AG20443 (cell line): ENCODE data around the gene TNPO1.
"Not testable (repeated sequence)": the region's sequence is repeated elsewhere in the genome, so short reads cannot be mapped to it uniquely, and the experiment has no call there.

ENCODE experiments used
- DNase-seq: peaks from one replicate; pipeline ENCODE4 v3.0.0; 2012; ENCODE audit warnings: low spot score, mixed read lengths

Gene TNPO1

GRCh38 chr5:72934953-72935725 lies 118.7 kb downstream of the TNPO1 start:
- DNase-seq, result not testable (repeated sequence)

GRCh38 chr5:72936893-72937292 lies 120.4 kb downstream of the TNPO1 start:
- no peak for DNase-seq

GRCh38 chr5:72937517-72938061 lies 121.1 kb downstream of the TNPO1 start:
- no peak for DNase-seq

GRCh38 chr5:72938206-72938605 lies 121.7 kb downstream of the TNPO1 start:
- DNase-seq, result no peak

- DNase-seq, result no peak
These were observed 123.6 kb downstream of the TNPO1 start for GRCh38 chr5:72940082-72940481.

GRCh38 chr5:72943307-72943706 lies 126.8 kb downstream of the TNPO1 start:
- no peak for DNase-seq

GRCh38 chr5:72947498-72947897 lies 131.0 kb downstream of the TNPO1 start:
- DNase-seq, result no peak

GRCh38 chr5:72949481-72949880 lies 133.0 kb downstream of the TNPO1 start:
- DNase-seq, result no peak

- DNase-seq, result peak; percentile 65
These were observed 135.4 kb downstream of the TNPO1 start for GRCh38 chr5:72951671-72952468.

GRCh38 chr5:72954389-72954788 lies 137.9 kb downstream of the TNPO1 start:
- DNase-seq, result no peak

GRCh38 chr5:72955143-72955767 lies 138.8 kb downstream of the TNPO1 start:
- no peak for DNase-seq

- DNase-seq, result peak; percentile 100
These were observed 139.4 kb downstream of the TNPO1 start, which contains the start of gene FCHO2 for GRCh38 chr5:72955768-72956323. FCHO2 (plus strand) TSS chr5:72956041; CDS start chr5:72956097, 56 bp downstream.

GRCh38 chr5:72956324-72957140 lies 140.1 kb downstream of the TNPO1 start:
- peak; percentile 74 for DNase-seq

GRCh38 chr5:72957337-72957736 lies 140.9 kb downstream of the TNPO1 start:
- DNase-seq, result no peak

- no peak for DNase-seq
These were observed 142.8 kb downstream of the TNPO1 start for GRCh38 chr5:72959257-72959656.
